ENCODE measurements around the gene TRANK1.
"Not testable (repeated sequence)": the region's sequence is repeated elsewhere in the genome, so short reads cannot be mapped to it uniquely, and the experiment has no call there.

TRANK1 gene

GRCh38 chr3:36973139-36973538, 28.3 kb upstream of the TRANK1 start:
- no peaks in the 10 kb centered on the region for H3K4me1 ChIP-seq (ENCODE audit: control insufficient read depth, insufficient read depth, low read length)
- H3K9me3 ChIP-seq (ENCODE audit: control insufficient read depth in 2 of 2, low read length in 2 of 2), result no peaks in the 10 kb centered on the region
- no peak overlapping the region for H3K27ac ChIP-seq (ENCODE audit: low read length)
- H3K36me3 ChIP-seq (ENCODE audit: control insufficient read depth in 2 of 2, insufficient read depth in 2 of 2, low read length in 2 of 2), result peaks cover 0 to 2% of the 10 kb centered on the region in 2 donors
- H3K9ac ChIP-seq (ENCODE audit: low read length in 2 of 2), result no peak overlapping the region
- H3K4me3 ChIP-seq (ENCODE audit: low read length in 2 of 2), result no peak overlapping the region
- no peaks in the 10 kb centered on the region for H3K27me3 ChIP-seq (ENCODE audit: control insufficient read depth in 1 of 2, insufficient read depth in 2 of 2, low read length in 2 of 2)

- no peak overlapping the region for H3K9ac ChIP-seq (ENCODE audit: low read length in 2 of 2)
- H3K4me3 ChIP-seq (ENCODE audit: low read length in 2 of 2), result no peak overlapping the region
- peaks cover 0 to 2% of the 10 kb centered on the region in 2 donors for H3K36me3 ChIP-seq (ENCODE audit: control insufficient read depth in 2 of 2, insufficient read depth in 2 of 2, low read length in 2 of 2)
- H3K27ac ChIP-seq (ENCODE audit: low read length), result no peak overlapping the region
- no peaks in the 10 kb centered on the region for H3K27me3 ChIP-seq (ENCODE audit: control insufficient read depth in 1 of 2, insufficient read depth in 2 of 2, low read length in 2 of 2)
- no peaks in the 10 kb centered on the region for H3K9me3 ChIP-seq (ENCODE audit: control insufficient read depth in 2 of 2, low read length in 2 of 2)
- no peaks in the 10 kb centered on the region for H3K4me1 ChIP-seq (ENCODE audit: control insufficient read depth, insufficient read depth, low read length)
These were observed 27.3 kb upstream of the TRANK1 start for GRCh38 chr3:36972163-36972562.

- Histone ChIP-seq H3K9me3 (ENCODE audit: control insufficient read depth in 2 of 2, low read length in 2 of 2) (no peaks in the 10 kb centered on the region), H3K27ac (ENCODE audit: low read length) (no peak overlapping the region)
These were observed 24.9 kb upstream of the TRANK1 start for GRCh38 chr3:36969540-36970432.

GRCh38 chr3:36969085-36969484, 24.2 kb upstream of the TRANK1 start:
- no peak overlapping the region for H3K27ac ChIP-seq (ENCODE audit: low read length)
- no peak overlapping the region for H3K9ac ChIP-seq (ENCODE audit: low read length in 2 of 2)
- H3K4me1 ChIP-seq (ENCODE audit: control insufficient read depth, insufficient read depth, low read length), result no peaks in the 10 kb centered on the region
- H3K9me3 ChIP-seq (ENCODE audit: control insufficient read depth in 2 of 2, low read length in 2 of 2), result no peaks in the 10 kb centered on the region
- H3K36me3 ChIP-seq (ENCODE audit: control insufficient read depth in 2 of 2, insufficient read depth in 2 of 2, low read length in 2 of 2), result peaks cover 0 to 2% of the 10 kb centered on the region in 2 donors
- H3K4me3 ChIP-seq (ENCODE audit: low read length in 2 of 2), result no peak overlapping the region
- no peaks in the 10 kb centered on the region for H3K27me3 ChIP-seq (ENCODE audit: control insufficient read depth in 1 of 2, insufficient read depth in 2 of 2, low read length in 2 of 2)

More at GRCh38 chr3:36969540-36970432, 24.9 kb upstream of the TRANK1 start:
- Histone ChIP-seq H3K4me1 (ENCODE audit: control insufficient read depth, insufficient read depth, low read length) (no peaks in the 10 kb centered on the region), H3K9ac (ENCODE audit: low read length in 2 of 2) (no peak overlapping the region), H3K36me3 (ENCODE audit: control insufficient read depth in 2 of 2, insufficient read depth in 2 of 2, low read length in 2 of 2) (peaks cover 0 to 2% of the 10 kb centered on the region in 2 donors), H3K4me3 (ENCODE audit: low read length in 2 of 2) (no peak overlapping the region), H3K27me3 (ENCODE audit: control insufficient read depth in 1 of 2, insufficient read depth in 2 of 2, low read length in 2 of 2) (no peaks in the 10 kb centered on the region)

GRCh38 chr3:36965440-36965839, 20.6 kb upstream of the TRANK1 start:
- Histone ChIP-seq H3K9me3 (ENCODE audit: control insufficient read depth in 2 of 2, low read length in 2 of 2) (no peaks in the 10 kb centered on the region), H3K4me1 (ENCODE audit: control insufficient read depth, insufficient read depth, low read length) (no peaks in the 10 kb centered on the region), H3K9ac (ENCODE audit: low read length in 2 of 2) (no peak overlapping the region), H3K27ac (ENCODE audit: low read length) (no peak overlapping the region), H3K36me3 (ENCODE audit: control insufficient read depth in 2 of 2, insufficient read depth in 2 of 2, low read length in 2 of 2) (no peaks in the 10 kb centered on the region), H3K4me3 (ENCODE audit: low read length in 2 of 2) (no peak overlapping the region), H3K27me3 (ENCODE audit: control insufficient read depth in 1 of 2, insufficient read depth in 2 of 2, low read length in 2 of 2) (no peaks in the 10 kb centered on the region)

GRCh38 chr3:36964817-36965216, 20.0 kb upstream of the TRANK1 start:
- Histone ChIP-seq H3K9ac (ENCODE audit: low read length in 2 of 2) (no peak overlapping the region), H3K27me3 (ENCODE audit: control insufficient read depth in 1 of 2, insufficient read depth in 2 of 2, low read length in 2 of 2) (no peaks in the 10 kb centered on the region), H3K27ac (ENCODE audit: low read length) (no peak overlapping the region)

GRCh38 chr3:36964331-36964730, 19.5 kb upstream of the TRANK1 start:
- no peak overlapping the region for H3K9ac ChIP-seq (ENCODE audit: low read length in 2 of 2)
- no peak overlapping the region for H3K27ac ChIP-seq (ENCODE audit: low read length)
- no peaks in the 10 kb centered on the region for H3K9me3 ChIP-seq (ENCODE audit: control insufficient read depth in 2 of 2, low read length in 2 of 2)
- H3K4me3 ChIP-seq (ENCODE audit: low read length in 2 of 2), result no peak overlapping the region
- H3K4me1 ChIP-seq (ENCODE audit: control insufficient read depth, insufficient read depth, low read length), result no peaks in the 10 kb centered on the region
- no peaks in the 10 kb centered on the region for H3K27me3 ChIP-seq (ENCODE audit: control insufficient read depth in 1 of 2, insufficient read depth in 2 of 2, low read length in 2 of 2)
- no peaks in the 10 kb centered on the region for H3K36me3 ChIP-seq (ENCODE audit: control insufficient read depth in 2 of 2, insufficient read depth in 2 of 2, low read length in 2 of 2)

More at GRCh38 chr3:36964817-36965216, 20.0 kb upstream of the TRANK1 start:
- Histone ChIP-seq H3K9me3 (ENCODE audit: control insufficient read depth in 2 of 2, low read length in 2 of 2) (no peaks in the 10 kb centered on the region), H3K36me3 (ENCODE audit: control insufficient read depth in 2 of 2, insufficient read depth in 2 of 2, low read length in 2 of 2) (no peaks in the 10 kb centered on the region), H3K4me3 (ENCODE audit: low read length in 2 of 2) (no peak overlapping the region), H3K4me1 (ENCODE audit: control insufficient read depth, insufficient read depth, low read length) (no peaks in the 10 kb centered on the region)

- not testable (repeated sequence) for H3K9me3 ChIP-seq (ENCODE audit: control insufficient read depth in 2 of 2, low read length in 2 of 2); H3K27me3 ChIP-seq (ENCODE audit: control insufficient read depth in 1 of 2, insufficient read depth in 2 of 2, low read length in 2 of 2); H3K4me3 ChIP-seq (ENCODE audit: low read length in 2 of 2); H3K9ac ChIP-seq (ENCODE audit: low read length in 2 of 2); H3K36me3 ChIP-seq (ENCODE audit: control insufficient read depth in 2 of 2, insufficient read depth in 2 of 2, low read length in 2 of 2); H3K27ac ChIP-seq (ENCODE audit: low read length); H3K4me1 ChIP-seq (ENCODE audit: control insufficient read depth, insufficient read depth, low read length)
These were observed 18.2 kb upstream of the TRANK1 start for GRCh38 chr3:36963008-36963407.

- Histone ChIP-seq H3K9me3 (ENCODE audit: control insufficient read depth in 2 of 2, low read length in 2 of 2) (no peaks in the 10 kb centered on the region), H3K27me3 (ENCODE audit: control insufficient read depth in 1 of 2, insufficient read depth in 2 of 2, low read length in 2 of 2) (no peaks in the 10 kb centered on the region), H3K36me3 (ENCODE audit: control insufficient read depth in 2 of 2, insufficient read depth in 2 of 2, low read length in 2 of 2) (no peaks in the 10 kb centered on the region), H3K9ac (ENCODE audit: low read length in 2 of 2) (no peak overlapping the region), H3K4me1 (ENCODE audit: control insufficient read depth, insufficient read depth, low read length) (no peaks in the 10 kb centered on the region), H3K4me3 (ENCODE audit: low read length in 2 of 2) (no peak overlapping the region), H3K27ac (ENCODE audit: low read length) (no peak overlapping the region)
These were observed 15.6 kb upstream of the TRANK1 start for GRCh38 chr3:36960502-36960901.

- H3K9ac ChIP-seq (ENCODE audit: low read length in 2 of 2), result peak overlapping the region in 1 of 2 donors; percentile 1
- no peaks in the 10 kb centered on the region for H3K27me3 ChIP-seq (ENCODE audit: control insufficient read depth in 1 of 2, insufficient read depth in 2 of 2, low read length in 2 of 2)
- no peak overlapping the region for H3K4me3 ChIP-seq (ENCODE audit: low read length in 2 of 2)
- no peaks in the 10 kb centered on the region for H3K9me3 ChIP-seq (ENCODE audit: control insufficient read depth in 2 of 2, low read length in 2 of 2)
- no peaks in the 10 kb centered on the region for H3K36me3 ChIP-seq (ENCODE audit: control insufficient read depth in 2 of 2, insufficient read depth in 2 of 2, low read length in 2 of 2)
- no peak overlapping the region for H3K27ac ChIP-seq (ENCODE audit: low read length)
- no peaks in the 10 kb centered on the region for H3K4me1 ChIP-seq (ENCODE audit: control insufficient read depth, insufficient read depth, low read length)
These were observed 15.0 kb upstream of the TRANK1 start for GRCh38 chr3:36959821-36960220.
